Endothelial cell of umbilical vein (primary cell): ENCODE results near the gene POLRMT. TPM values are rescaled to one million over a fixed set of nuclear protein-coding genes. Genes with fewer than 3 reads are reported as not detected.

ENCODE experiments used
- BruUV-seq: library from RNA; stranded (reverse); fragments of 400-500 nt; replicated peaks from 2 replicates; lab custom pipeline; 2021; lab: Mats Ljungman, UMichigan
- CTCF ChIA-PET: fragments of 300-600, 350-600 bp; sonication (Branson Sonifier 250); formaldehyde crosslinking; loops from one replicate; lab custom pipeline; 2021; ENCODE audit warnings: antibody characterized with exemption, inconsistent platforms; lab: Charles Lee
- POLR2A ChIA-PET: fragments of 300-600, 350-600 bp; sonication (Branson Sonifier 250); formaldehyde crosslinking; loops from one replicate; lab custom pipeline; 2021; ENCODE audit warnings: antibody characterized with exemption, inconsistent platforms; lab: Charles Lee
- DNase-seq: peaks from one replicate; pipeline ENCODE4 v3.0.0-alpha.2; 2011; ENCODE audit warnings: low read depth, low spot score
- FAIRE-seq: peaks from 2 replicates; lab custom pipeline; 2011; peaks lifted over from hg19 to GRCh38; lab: Jason Lieb, UNC
- H2AFZ ChIP-seq: 2 replicates; pipeline ENCODE4 v1.6.0; 2012; ENCODE audit warnings: low read depth, low read length, control low read depth, inconsistent platforms
- H3K27ac ChIP-seq: 2 replicates; pipeline ENCODE4 v1.5.1; 2011; ENCODE audit warnings: low read depth, mild to moderate bottlenecking, control low read depth, low read length, moderate library complexity; ENCODE audit not compliant: insufficient read depth
- H3K27me3 ChIP-seq, 2 experiments: 2 replicates each; pipeline versions ENCODE4 v1.6.0 to v1.6.1; 2011; ENCODE audit warnings: low read length in 2 of 2, mixed read lengths in 1 of 2; ENCODE audit not compliant: control insufficient read depth in 2 of 2, insufficient read depth in 2 of 2
- H3K36me3 ChIP-seq, 2 experiments: 2 replicates in 1 of 2; 3 replicates in 1 of 2; pipeline ENCODE4 v1.5.1; 2011; ENCODE audit warnings: low read length in 2 of 2, mild to moderate bottlenecking in 1 of 2, moderate library complexity in 1 of 2; ENCODE audit not compliant: control insufficient read depth in 2 of 2, insufficient read depth in 2 of 2; ENCODE audit errors: extremely low read depth in 1 of 2
- H3K4me1 ChIP-seq: 3 replicates; pipeline ENCODE4 v1.5.1; 2011; ENCODE audit warnings: mild to moderate bottlenecking, low read length; ENCODE audit not compliant: control insufficient read depth, insufficient read depth; ENCODE audit errors: extremely low read depth
- H3K4me2 ChIP-seq: 2 replicates; pipeline ENCODE4 v1.6.1; 2011; ENCODE audit warnings: low read length, control low read depth, mixed read lengths; ENCODE audit not compliant: insufficient read depth
- H3K4me3 ChIP-seq, 3 experiments: fragments of 200-600 bp in 1 of 3; sonication (generic), shearing (Covaris generic) in 1 of 3; replicated peaks in 1 of 3; 2 replicates each; pipeline ENCODE4 v1.5.1; 2011 to 2016; ENCODE audit warnings: control low read depth in 3 of 3, low read length in 3 of 3, mild to moderate bottlenecking in 2 of 3, inconsistent platforms in 1 of 3, low read depth in 1 of 3, moderate library complexity in 1 of 3; ENCODE audit not compliant: insufficient read depth in 1 of 3
- H3K79me2 ChIP-seq: 2 replicates; pipeline ENCODE4 v1.6.0; 2012; ENCODE audit warnings: low read length, inconsistent platforms; ENCODE audit not compliant: control insufficient read depth, insufficient read depth
- H3K9ac ChIP-seq: replicated peaks from 2 replicates; pipeline ENCODE3; 2011; ENCODE audit warnings: low read length, control low read depth; ENCODE audit not compliant: insufficient read depth; ENCODE audit errors: extremely low read depth
- H3K9me1 ChIP-seq: replicated peaks from 3 replicates; pipeline ENCODE4 v1.6.0; 2011; ENCODE audit warnings: mild to moderate bottlenecking, low read length; ENCODE audit not compliant: control insufficient read depth, insufficient read depth; ENCODE audit errors: extremely low read depth
- H3K9me3 ChIP-seq: replicated peaks from 2 replicates; pipeline ENCODE4 v1.5.1; 2012; ENCODE audit warnings: low read length, inconsistent platforms; ENCODE audit not compliant: control insufficient read depth, insufficient read depth
- H4K20me1 ChIP-seq: replicated peaks from 2 replicates; pipeline ENCODE3; 2011; ENCODE audit warnings: mild to moderate bottlenecking, low read length; ENCODE audit not compliant: control insufficient read depth, insufficient read depth; ENCODE audit errors: extremely low read depth
- CTCF ChIP-seq, 2 donors: IDR thresholded peaks; 1 replicate in 1 of 2; 2 replicates in 1 of 2; pipeline ENCODE4 v1.5.1; 2011; ENCODE audit warnings: low read length in 2 of 2, mild to moderate bottlenecking in 2 of 2, moderate library complexity in 2 of 2, control low read depth in 1 of 2, inconsistent platforms in 1 of 2, low read depth in 1 of 2; ENCODE audit not compliant: insufficient read depth in 1 of 2; ENCODE audit errors: extremely low read depth in 1 of 2
- EZH2 ChIP-seq: IDR thresholded peaks from 2 replicates; pipeline ENCODE4 v1.6.1; 2012; ENCODE audit warnings: borderline replicate concordance, low read depth, mild to moderate bottlenecking, moderate library complexity, low read length, inconsistent platforms; ENCODE audit not compliant: severe bottlenecking
- FOS ChIP-seq: IDR thresholded peaks from 2 replicates; pipeline ENCODE4 v1.6.1; 2011; ENCODE audit warnings: mild to moderate bottlenecking, low read length, moderate library complexity, borderline replicate concordance; ENCODE audit not compliant: insufficient read depth
- GATA2 ChIP-seq: IDR thresholded peaks from 2 replicates; pipeline ENCODE4 v1.7.0; 2011; ENCODE audit warnings: low read depth, mild to moderate bottlenecking, moderate library complexity, mixed read lengths, low read length; ENCODE audit not compliant: insufficient read length, insufficient read depth
- JUN ChIP-seq: IDR thresholded peaks from 2 replicates; pipeline ENCODE4 v1.6.1; 2011; ENCODE audit warnings: borderline replicate concordance, low read depth; ENCODE audit not compliant: insufficient read length, insufficient read depth
- MYC ChIP-seq: IDR thresholded peaks from one replicate; pipeline ENCODE4 v1.6.1; 2011; ENCODE audit warnings: mild to moderate bottlenecking, low read depth, low read length
- POLR2A ChIP-seq: IDR thresholded peaks from 2 replicates; pipeline ENCODE4 v1.6.1; 2012; ENCODE audit warnings: low read depth, mild to moderate bottlenecking, control low read depth, low read length
- POLR2AphosphoS5 ChIP-seq: IDR thresholded peaks from 2 replicates; pipeline ENCODE4 v1.6.1; 2012; ENCODE audit warnings: low read depth, mild to moderate bottlenecking, control low read depth, low read length, moderate library complexity; ENCODE audit not compliant: insufficient read depth
- dilution Hi-C: fragments of 300-500 bp; cut with MboI; formaldehyde crosslinking; loops from one replicate; pipeline ENCODE4 v1.15.0; 2019; ENCODE audit warnings: low sequenced_read_pairs; ENCODE audit not compliant: extremely low pct_ligation_motif_present
- intact Hi-C: fragments of 100-400 bp; cut with micrococcal nuclease; formaldehyde crosslinking; loops from one replicate; pipeline ENCODE4 v1.10.0; 2022
- polyA plus RNA-seq, 4 experiments: library from polyadenylated mRNA; depleted of rRNA in 3 of 4; stranded (reverse) in 3 of 4; unstranded in 1 of 4; fragments of >200 nt; gene quantifications; 2 replicates each; pipeline versions ENCODE4 v1.2.1 to v1.2.3, GENCODE V29; 2011 to 2012; ENCODE audit warnings: missing spikeins in 1 of 4
- total RNA-seq: library from RNA; stranded (reverse); gene quantifications from 2 replicates; pipeline ENCODE4 v1.2.3, GENCODE V29; 2021
- TF ChIP-seq, protein P1 (sequence below): IDR thresholded peaks from 2 replicates; pipeline ENCODE4 v1.6.1; 2011; ENCODE audit not compliant: insufficient read depth, insufficient read length

POLRMT gene
- total and polyA plus RNA-seq, 2 donors (not counting 3 experiments of a cell fraction or from before 2014, with no cell fraction given) = 38.9 to 50.6 TPM

DNA sequence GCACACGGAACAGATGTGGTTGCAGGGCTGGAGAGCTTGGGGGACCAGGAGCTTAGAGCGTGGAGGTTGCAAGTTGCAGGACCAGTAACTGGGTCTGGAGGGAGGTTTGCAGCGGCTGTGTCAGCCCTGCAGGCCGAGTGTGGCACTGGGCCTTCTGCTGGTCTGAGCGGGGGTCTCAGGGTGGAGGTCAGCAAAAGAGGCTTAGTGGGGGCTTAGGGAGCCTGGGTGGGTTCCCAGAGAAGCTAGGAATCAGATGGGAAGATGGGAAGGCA, 49.4 kb downstream of the POLRMT start:
- peaks cover 14% of the 10 kb centered on the region for H3K79me2 ChIP-seq
- H3K4me2 ChIP-seq = no peak overlapping the region
- H3K36me3 ChIP-seq = peaks cover 2 to 28% of the 10 kb centered on the region in 2 experiments
- dilution Hi-C loops = no loop called here
- peaks cover 4 to 6% of the 10 kb centered on the region in 2 experiments for H3K27me3 ChIP-seq
- H3K9me1 ChIP-seq = no peaks in the 10 kb centered on the region
- DNase-seq (no peak), FAIRE-seq (no peak)
- BruUV-seq = no TSS peak
- no peaks in the 10 kb centered on the region for H4K20me1 ChIP-seq
- no peak overlapping the region for H2AFZ ChIP-seq
- H3K9ac ChIP-seq = no peak overlapping the region
- no peak overlapping the region for H3K27ac ChIP-seq
- H3K4me3 ChIP-seq = no peak overlapping the region
- H3K9me3 ChIP-seq = no peaks in the 10 kb centered on the region
- TF ChIP-seq EZH2 (no peak), POLR2A (peak; percentile 1), POLR2AphosphoS5 (no peak)
- TF ChIP-seq, protein P1, sequence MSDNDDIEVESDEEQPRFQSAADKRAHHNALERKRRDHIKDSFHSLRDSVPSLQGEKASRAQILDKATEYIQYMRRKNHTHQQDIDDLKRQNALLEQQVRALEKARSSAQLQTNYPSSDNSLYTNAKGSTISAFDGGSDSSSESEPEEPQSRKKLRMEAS = no peak
- intact Hi-C loops = loop anchor here (2.0 kb wide), 2 partner anchors 79 to 151 kb away; partner anchors contain the start of gene RNF126
- CTCF ChIA-PET = interaction anchor here (0.6 to 2.6 kb wide), 18 partner anchors 9 to 150 kb away, joined by 3 to 21 read pairs (median 6); partner anchors contain the start of genes BSG and RNF126
- H3K4me1 ChIP-seq = no peaks in the 10 kb centered on the region
- POLR2A ChIA-PET = interaction anchor here (1.0 to 1.2 kb wide), 2 partner anchors 8 to 9 kb away, joined by 3 to 4 read pairs; no protein-coding TSS in a partner anchor

GRCh38 chr19:583198-583967, 50.0 kb downstream of the POLRMT start:
- H3K36me3 ChIP-seq = peaks cover 2 to 28% of the 10 kb centered on the region in 2 experiments
- no peaks in the 10 kb centered on the region for H3K9me1 ChIP-seq
- POLR2A ChIA-PET = interaction anchor here (1.2 kb wide), 1 partner anchor 9 kb away, joined by 3 read pairs; no protein-coding TSS in a partner anchor
- H3K27me3 ChIP-seq = peaks cover 0 to under 1% of the 10 kb centered on the region in 2 experiments
- DNase-seq (no peak), FAIRE-seq (no peak)
- H3K79me2 ChIP-seq = peaks cover 18% of the 10 kb centered on the region
- intact Hi-C loops (no loop called here), dilution Hi-C loops (no loop called here)
- H3K4me3 ChIP-seq = no peak overlapping the region
- H3K4me1 ChIP-seq = no peaks in the 10 kb centered on the region
- H3K27ac ChIP-seq = no peak overlapping the region
- no peaks in the 10 kb centered on the region for H3K9me3 ChIP-seq
- H4K20me1 ChIP-seq = no peaks in the 10 kb centered on the region
- no peak overlapping the region for H3K9ac ChIP-seq
- CTCF ChIA-PET = interaction anchor here (0.7 to 1.7 kb wide), 12 partner anchors 8 to 151 kb away, joined by 3 to 21 read pairs (median 6); no protein-coding TSS in a partner anchor
- TF ChIP-seq EZH2 (no peak), POLR2AphosphoS5 (no peak), MYC (no peak), FOS (no peak), GATA2 (no peak), POLR2A (no peak), CTCF (IDR thresholded peaks at IDR 0.05; ENCODE audit: extremely low read depth in 1 of 2, insufficient read depth in 1 of 2, low read depth in 1 of 2, low read length in 2 of 2) (no peak), JUN (no peak)
- TF ChIP-seq, protein P1 = no peak
- TSS peak; percentile 95 for BruUV-seq
- no peak overlapping the region for H2AFZ ChIP-seq
- no peak overlapping the region for H3K4me2 ChIP-seq
